DMS114 treated with DMSO at 0.1 percent for 48 hours (cell line): ENCODE data around the gene RBFA.
"Not testable (repeated sequence)": the region's sequence is repeated elsewhere in the genome, so short reads cannot be mapped to it uniquely, and the experiment has no call there.

Source experiments
- DNase-seq: peaks from one replicate; lab custom pipeline; 2025; ENCODE audit not compliant: unreplicated experiment; lab: John Stamatoyannopoulos, UW

The RBFA gene

GRCh38 chr18:80027719-80028118 lies 6.5 kb upstream of the RBFA start:
- DNase-seq, result not testable (repeated sequence)

GRCh38 chr18:80029690-80030089 lies 4.5 kb upstream of the RBFA start:
- no peak for DNase-seq

- DNase-seq, result peak; percentile 49
Measured at GRCh38 chr18:80033181-80034067, 810 bp upstream of the RBFA start.

- DNase-seq, result no peak
Measured at GRCh38 chr18:80034852-80035406, 695 bp downstream of the RBFA start.

- DNase-seq, result no peak
Measured at GRCh38 chr18:80035997-80036396, 1.8 kb downstream of the RBFA start.

GRCh38 chr18:80037300-80037699 lies 3.1 kb downstream of the RBFA start:
- DNase-seq, result no peak

GRCh38 chr18:80037869-80038630 lies 3.8 kb downstream of the RBFA start:
- DNase-seq, result no peak

- DNase-seq, result no peak
Measured at GRCh38 chr18:80040515-80040914, 6.3 kb downstream of the RBFA start.

- DNase-seq, result no peak
Measured at GRCh38 chr18:80041424-80041823, 7.2 kb downstream of the RBFA start.

- no peak for DNase-seq
Measured at GRCh38 chr18:80042785-80043184, 8.6 kb downstream of the RBFA start.

- no peak for DNase-seq
Measured at GRCh38 chr18:80044072-80044471, 9.8 kb downstream of the RBFA start.

- no peak for DNase-seq
Measured at GRCh38 chr18:80046011-80046410, 11.8 kb downstream of the RBFA start.

- DNase-seq, result no peak
Measured at GRCh38 chr18:80046431-80046830, 12.2 kb downstream of the RBFA start.

GRCh38 chr18:80046961-80047541 lies 12.8 kb downstream of the RBFA start:
- no peak for DNase-seq

- no peak for DNase-seq
Measured at GRCh38 chr18:80050797-80051196, 16.6 kb downstream of the RBFA start.

GRCh38 chr18:80056095-80056494 lies 21.9 kb downstream of the RBFA start:
- DNase-seq, result no peak

GRCh38 chr18:80059945-80060344 lies 25.7 kb downstream of the RBFA start:
- DNase-seq, result no peak

- no peak for DNase-seq
Measured at GRCh38 chr18:80065705-80066104, 31.5 kb downstream of the RBFA start.

GRCh38 chr18:80067321-80067720 lies 33.1 kb downstream of the RBFA start:
- DNase-seq, result no peak

GRCh38 chr18:80067897-80068296 lies 33.7 kb downstream of the RBFA start:
- DNase-seq, result no peak

- no peak for DNase-seq
Measured at GRCh38 chr18:80068571-80069272, 34.5 kb downstream of the RBFA start.
